Panc1 (cell line): ENCODE results near the gene SV2B. TPM values are rescaled to one million over a fixed set of nuclear protein-coding genes. Genes with fewer than 3 reads are reported as not detected.

Source experiments
- ATAC-seq: fragments of 200-7000 bp; cut with Tn5 transposase; 2 replicates; pipeline ENCODE4 v1.9.1; 2020; ENCODE audit warnings: mild to moderate bottlenecking, moderate library complexity
- BruUV-seq: library from RNA; stranded (reverse); fragments of 400-500 nt; replicated peaks from 2 replicates; lab custom pipeline; 2021; lab: Mats Ljungman, UMichigan
- CTCF ChIA-PET: fragments of 300-600 bp; sonication (Branson Sonifier 250); formaldehyde crosslinking; loops from one replicate; lab custom pipeline; 2022; ENCODE audit warnings: antibody characterized with exemption; lab: Charles Lee
- POLR2A ChIA-PET: fragments of 300-600 bp; sonication (Branson Sonifier 250); formaldehyde crosslinking; loops from one replicate; lab custom pipeline; 2022; ENCODE audit warnings: antibody characterized with exemption; lab: Charles Lee
- DNase-seq: peaks from one replicate; pipeline ENCODE4 v3.0.0-alpha.2; 2010; ENCODE audit warnings: low read depth, low spot score
- H3K27ac ChIP-seq: 2 replicates; pipeline ENCODE4 v1.5.1; 2011; ENCODE audit warnings: mild to moderate bottlenecking, low read length, inconsistent platforms
- H3K27me3 ChIP-seq: fragments of 200-500 bp; sonication (Bioruptor generic); 2 replicates; pipeline ENCODE4 v1.6.0; 2014; ENCODE audit warnings: low read length, inconsistent platforms; ENCODE audit not compliant: control insufficient read depth, insufficient read depth
- H3K36me3 ChIP-seq: fragments of 200-500 bp; sonication (Bioruptor generic); 2 replicates; pipeline ENCODE4 v1.5.1; 2014; ENCODE audit warnings: inconsistent platforms, mild to moderate bottlenecking, low read length, moderate library complexity; ENCODE audit not compliant: control insufficient read depth, insufficient read depth
- H3K4me1 ChIP-seq: 2 replicates; pipeline ENCODE4 v1.5.1; 2011; ENCODE audit warnings: inconsistent platforms, mild to moderate bottlenecking, low read length, moderate library complexity; ENCODE audit not compliant: control insufficient read depth, insufficient read depth
- H3K4me3 ChIP-seq, 2 experiments: 2 replicates each; pipeline ENCODE4 v1.5.1; 2011 to 2012; ENCODE audit warnings: low read depth in 2 of 2, low read length in 2 of 2, mild to moderate bottlenecking in 2 of 2, inconsistent platforms in 1 of 2, moderate library complexity in 1 of 2
- H3K9me3 ChIP-seq: fragments of 200-500 bp; sonication (Bioruptor generic); 2 replicates; pipeline ENCODE4 v1.5.1; 2014; ENCODE audit warnings: low read depth, mild to moderate bottlenecking, inconsistent platforms, low read length, moderate library complexity; ENCODE audit not compliant: control insufficient read depth, insufficient read depth
- POLR2AphosphoS5 ChIP-seq: IDR thresholded peaks from 2 replicates; pipeline ENCODE4 v1.6.1; 2012; ENCODE audit warnings: mild to moderate bottlenecking, low read depth, low read length, moderate library complexity
- SIN3A ChIP-seq: IDR thresholded peaks from 2 replicates; pipeline ENCODE4 v1.6.1; 2012; ENCODE audit warnings: low read depth, mild to moderate bottlenecking, low read length, moderate library complexity, borderline replicate concordance; ENCODE audit not compliant: insufficient read depth
- TCF7L2 ChIP-seq: IDR thresholded peaks from 2 replicates; pipeline ENCODE4 v1.6.1; 2011; ENCODE audit warnings: mild to moderate bottlenecking, low read depth, low read length, inconsistent platforms
- in situ Hi-C: cut with HindIII; loops from 2 replicates; pipeline ENCODE4 v1.10.0; 2016; ENCODE audit warnings: low sequenced_read_pairs, low pct_unique_long_range_greater_than_20kb
- intact Hi-C: fragments of 100-400 bp; cut with micrococcal nuclease; formaldehyde crosslinking; loops from one replicate; pipeline ENCODE4 v1.10.0; 2022; ENCODE audit not compliant: unreplicated experiment
- total RNA-seq: library from RNA; stranded (reverse); gene quantifications from one replicate; pipeline ENCODE4 v1.2.1, GENCODE V29; 2021; ENCODE audit not compliant: unreplicated experiment
- TF ChIP-seq, protein P1 (sequence below), 2 experiments: IDR thresholded peaks; 2 replicates each; pipeline ENCODE4 v1.6.1; 2011 to 2012; ENCODE audit warnings: low read depth in 2 of 2, control low read depth in 1 of 2, low read length in 1 of 2, mild to moderate bottlenecking in 1 of 2, moderate library complexity in 1 of 2; ENCODE audit not compliant: insufficient read depth in 1 of 2
- TF ChIP-seq, protein P2 (sequence below): fragments of 450-650 bp; IDR thresholded peaks from 2 replicates; pipeline ENCODE4 v1.5.1; 2017; ENCODE audit warnings: mild to moderate bottlenecking

Gene SV2B
- total RNA-seq, 1 experiment from 2014 or later = not detected

DNA sequence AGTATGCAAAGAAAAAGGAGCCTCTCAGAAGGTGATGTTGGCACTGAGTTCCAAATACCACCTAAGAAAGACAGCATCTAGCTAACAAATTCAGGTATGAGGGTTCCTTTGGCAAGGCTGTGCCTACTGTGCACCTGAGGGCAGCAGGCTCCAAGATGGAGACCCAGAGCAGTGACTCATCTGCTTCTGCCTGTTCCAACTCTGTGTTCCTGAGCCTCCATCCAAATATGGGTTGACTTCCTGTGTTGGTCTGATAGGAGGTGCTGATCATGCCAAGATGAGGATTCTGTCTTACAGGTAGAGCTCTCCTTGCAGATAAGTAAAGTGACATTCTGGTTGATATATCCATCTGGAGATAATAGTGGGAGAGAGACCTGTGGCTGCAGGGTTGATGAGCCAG lies 26.0 kb downstream of the SV2B start:
- in situ Hi-C loops (no loop called here), intact Hi-C loops (no loop called here)
- H3K27ac ChIP-seq = no peak overlapping the region
- no peak overlapping the region for H3K4me3 ChIP-seq
- H3K9me3 ChIP-seq = no peaks in the 10 kb centered on the region
- H3K36me3 ChIP-seq = no peaks in the 10 kb centered on the region
- CTCF ChIA-PET = no interaction called here
- H3K4me1 ChIP-seq = no peaks in the 10 kb centered on the region
- ATAC-seq (no peak), DNase-seq (no peak)
- POLR2A ChIA-PET = no interaction called here
- peaks cover 13% of the 10 kb centered on the region for H3K27me3 ChIP-seq
- BruUV-seq = no TSS peak
- TF ChIP-seq, protein P1, sequence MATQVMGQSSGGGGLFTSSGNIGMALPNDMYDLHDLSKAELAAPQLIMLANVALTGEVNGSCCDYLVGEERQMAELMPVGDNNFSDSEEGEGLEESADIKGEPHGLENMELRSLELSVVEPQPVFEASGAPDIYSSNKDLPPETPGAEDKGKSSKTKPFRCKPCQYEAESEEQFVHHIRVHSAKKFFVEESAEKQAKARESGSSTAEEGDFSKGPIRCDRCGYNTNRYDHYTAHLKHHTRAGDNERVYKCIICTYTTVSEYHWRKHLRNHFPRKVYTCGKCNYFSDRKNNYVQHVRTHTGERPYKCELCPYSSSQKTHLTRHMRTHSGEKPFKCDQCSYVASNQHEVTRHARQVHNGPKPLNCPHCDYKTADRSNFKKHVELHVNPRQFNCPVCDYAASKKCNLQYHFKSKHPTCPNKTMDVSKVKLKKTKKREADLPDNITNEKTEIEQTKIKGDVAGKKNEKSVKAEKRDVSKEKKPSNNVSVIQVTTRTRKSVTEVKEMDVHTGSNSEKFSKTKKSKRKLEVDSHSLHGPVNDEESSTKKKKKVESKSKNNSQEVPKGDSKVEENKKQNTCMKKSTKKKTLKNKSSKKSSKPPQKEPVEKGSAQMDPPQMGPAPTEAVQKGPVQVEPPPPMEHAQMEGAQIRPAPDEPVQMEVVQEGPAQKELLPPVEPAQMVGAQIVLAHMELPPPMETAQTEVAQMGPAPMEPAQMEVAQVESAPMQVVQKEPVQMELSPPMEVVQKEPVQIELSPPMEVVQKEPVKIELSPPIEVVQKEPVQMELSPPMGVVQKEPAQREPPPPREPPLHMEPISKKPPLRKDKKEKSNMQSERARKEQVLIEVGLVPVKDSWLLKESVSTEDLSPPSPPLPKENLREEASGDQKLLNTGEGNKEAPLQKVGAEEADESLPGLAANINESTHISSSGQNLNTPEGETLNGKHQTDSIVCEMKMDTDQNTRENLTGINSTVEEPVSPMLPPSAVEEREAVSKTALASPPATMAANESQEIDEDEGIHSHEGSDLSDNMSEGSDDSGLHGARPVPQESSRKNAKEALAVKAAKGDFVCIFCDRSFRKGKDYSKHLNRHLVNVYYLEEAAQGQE (IDR thresholded peaks at IDR 0.05; ENCODE audit: insufficient read depth in 1 of 2, low read depth in 2 of 2, low read length in 1 of 2) = no peak
- TF ChIP-seq, protein P2, sequence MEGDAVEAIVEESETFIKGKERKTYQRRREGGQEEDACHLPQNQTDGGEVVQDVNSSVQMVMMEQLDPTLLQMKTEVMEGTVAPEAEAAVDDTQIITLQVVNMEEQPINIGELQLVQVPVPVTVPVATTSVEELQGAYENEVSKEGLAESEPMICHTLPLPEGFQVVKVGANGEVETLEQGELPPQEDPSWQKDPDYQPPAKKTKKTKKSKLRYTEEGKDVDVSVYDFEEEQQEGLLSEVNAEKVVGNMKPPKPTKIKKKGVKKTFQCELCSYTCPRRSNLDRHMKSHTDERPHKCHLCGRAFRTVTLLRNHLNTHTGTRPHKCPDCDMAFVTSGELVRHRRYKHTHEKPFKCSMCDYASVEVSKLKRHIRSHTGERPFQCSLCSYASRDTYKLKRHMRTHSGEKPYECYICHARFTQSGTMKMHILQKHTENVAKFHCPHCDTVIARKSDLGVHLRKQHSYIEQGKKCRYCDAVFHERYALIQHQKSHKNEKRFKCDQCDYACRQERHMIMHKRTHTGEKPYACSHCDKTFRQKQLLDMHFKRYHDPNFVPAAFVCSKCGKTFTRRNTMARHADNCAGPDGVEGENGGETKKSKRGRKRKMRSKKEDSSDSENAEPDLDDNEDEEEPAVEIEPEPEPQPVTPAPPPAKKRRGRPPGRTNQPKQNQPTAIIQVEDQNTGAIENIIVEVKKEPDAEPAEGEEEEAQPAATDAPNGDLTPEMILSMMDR = no peak
- TF ChIP-seq TCF7L2 (no peak), SIN3A (no peak), POLR2AphosphoS5 (no peak)

DNA sequence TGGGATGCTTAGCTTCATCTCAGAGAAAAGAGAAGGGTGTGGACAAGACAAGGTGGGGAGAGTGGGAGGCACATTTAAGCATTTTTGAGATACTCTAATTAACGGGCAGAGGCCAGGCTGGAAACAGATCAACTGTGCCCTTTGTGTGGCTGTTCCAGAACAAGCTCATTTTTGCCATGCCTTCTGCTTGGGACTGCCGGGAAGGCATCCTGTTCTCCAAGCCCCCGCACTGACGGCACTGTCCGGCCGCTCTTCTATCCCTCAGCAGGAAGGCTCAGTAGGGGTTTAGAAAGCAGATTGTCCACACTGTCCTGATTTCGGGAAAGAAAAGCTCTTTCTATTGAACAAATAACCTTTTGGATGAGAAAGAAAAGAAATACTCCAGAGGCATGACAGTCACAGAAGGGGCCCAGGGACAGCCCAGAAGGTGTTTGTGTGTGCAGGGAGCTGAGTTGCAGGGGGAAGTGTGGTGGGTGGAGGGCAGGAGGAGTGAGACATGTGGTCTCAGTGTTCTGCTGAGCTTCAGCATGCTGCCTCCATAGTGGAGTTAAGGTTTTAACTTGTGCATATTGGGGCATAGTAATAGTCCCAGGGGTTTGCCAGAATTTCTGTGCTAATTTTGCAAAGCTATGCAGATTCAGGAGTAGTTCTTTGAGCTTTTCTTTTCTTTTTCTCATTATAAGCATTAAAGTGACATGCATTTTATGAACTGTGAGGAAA lies 27.3 kb downstream of the SV2B start:
- no TSS peak for BruUV-seq
- ChIA-PET CTCF (no interaction called here), POLR2A (no interaction called here)
- Histone ChIP-seq H3K4me3 (no peak overlapping the region), H3K27me3 (peaks cover 11% of the 10 kb centered on the region), H3K9me3 (no peaks in the 10 kb centered on the region), H3K4me1 (no peaks in the 10 kb centered on the region), H3K27ac (no peak overlapping the region), H3K36me3 (no peaks in the 10 kb centered on the region)
- no peak for ATAC-seq
- in situ Hi-C loops = no loop called here
- DNase-seq = no peak
- intact Hi-C loops = no loop called here
- TF ChIP-seq, protein P2 = no peak
